Measurements from ENCODE around the gene METTL15.

Gene METTL15

DNA sequence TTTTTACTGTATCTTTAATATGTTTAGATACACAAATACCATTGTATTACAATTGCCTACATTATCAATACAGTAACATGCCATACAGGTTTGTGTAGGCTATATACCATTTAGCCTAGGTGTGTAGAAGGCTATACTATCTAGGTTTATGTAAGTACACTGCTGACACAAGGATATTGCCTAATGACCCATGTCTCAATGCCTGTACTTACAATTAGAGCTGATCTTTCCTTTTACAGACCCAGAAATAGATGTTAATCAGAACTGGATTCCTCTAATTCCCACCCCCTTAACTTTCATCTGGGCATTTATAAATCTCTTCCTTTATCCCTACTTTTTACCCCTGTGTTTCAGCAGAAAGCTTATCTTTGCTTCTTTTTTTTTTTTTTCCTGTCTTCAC lies 229.5 kb downstream of the METTL15 start:
- no peak for TF ChIP-seq TAF1 (IDR thresholded peaks at IDR 0.05; ENCODE audit: borderline replicate concordance, insufficient read depth, low read length)
- TF ChIP-seq, protein P1, sequence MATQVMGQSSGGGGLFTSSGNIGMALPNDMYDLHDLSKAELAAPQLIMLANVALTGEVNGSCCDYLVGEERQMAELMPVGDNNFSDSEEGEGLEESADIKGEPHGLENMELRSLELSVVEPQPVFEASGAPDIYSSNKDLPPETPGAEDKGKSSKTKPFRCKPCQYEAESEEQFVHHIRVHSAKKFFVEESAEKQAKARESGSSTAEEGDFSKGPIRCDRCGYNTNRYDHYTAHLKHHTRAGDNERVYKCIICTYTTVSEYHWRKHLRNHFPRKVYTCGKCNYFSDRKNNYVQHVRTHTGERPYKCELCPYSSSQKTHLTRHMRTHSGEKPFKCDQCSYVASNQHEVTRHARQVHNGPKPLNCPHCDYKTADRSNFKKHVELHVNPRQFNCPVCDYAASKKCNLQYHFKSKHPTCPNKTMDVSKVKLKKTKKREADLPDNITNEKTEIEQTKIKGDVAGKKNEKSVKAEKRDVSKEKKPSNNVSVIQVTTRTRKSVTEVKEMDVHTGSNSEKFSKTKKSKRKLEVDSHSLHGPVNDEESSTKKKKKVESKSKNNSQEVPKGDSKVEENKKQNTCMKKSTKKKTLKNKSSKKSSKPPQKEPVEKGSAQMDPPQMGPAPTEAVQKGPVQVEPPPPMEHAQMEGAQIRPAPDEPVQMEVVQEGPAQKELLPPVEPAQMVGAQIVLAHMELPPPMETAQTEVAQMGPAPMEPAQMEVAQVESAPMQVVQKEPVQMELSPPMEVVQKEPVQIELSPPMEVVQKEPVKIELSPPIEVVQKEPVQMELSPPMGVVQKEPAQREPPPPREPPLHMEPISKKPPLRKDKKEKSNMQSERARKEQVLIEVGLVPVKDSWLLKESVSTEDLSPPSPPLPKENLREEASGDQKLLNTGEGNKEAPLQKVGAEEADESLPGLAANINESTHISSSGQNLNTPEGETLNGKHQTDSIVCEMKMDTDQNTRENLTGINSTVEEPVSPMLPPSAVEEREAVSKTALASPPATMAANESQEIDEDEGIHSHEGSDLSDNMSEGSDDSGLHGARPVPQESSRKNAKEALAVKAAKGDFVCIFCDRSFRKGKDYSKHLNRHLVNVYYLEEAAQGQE (IDR thresholded peaks at IDR 0.05; ENCODE audit: insufficient read depth in 1 of 2, low read depth in 2 of 2, low read length in 2 of 2) = no peak
- TF ChIP-seq FOXP2 (optimal IDR thresholded peaks at IDR 0.05; ENCODE audit: borderline replicate concordance, extremely low read depth, extremely low read length, insufficient read depth) = no peak
- no peak for TF ChIP-seq POLR2AphosphoS5 (IDR thresholded peaks at IDR 0.05; ENCODE audit: low read depth, low read length)
- no peak for TF ChIP-seq SIN3A (IDR thresholded peaks at IDR 0.05; ENCODE audit: borderline replicate concordance, insufficient read depth, low read length)

DNA sequence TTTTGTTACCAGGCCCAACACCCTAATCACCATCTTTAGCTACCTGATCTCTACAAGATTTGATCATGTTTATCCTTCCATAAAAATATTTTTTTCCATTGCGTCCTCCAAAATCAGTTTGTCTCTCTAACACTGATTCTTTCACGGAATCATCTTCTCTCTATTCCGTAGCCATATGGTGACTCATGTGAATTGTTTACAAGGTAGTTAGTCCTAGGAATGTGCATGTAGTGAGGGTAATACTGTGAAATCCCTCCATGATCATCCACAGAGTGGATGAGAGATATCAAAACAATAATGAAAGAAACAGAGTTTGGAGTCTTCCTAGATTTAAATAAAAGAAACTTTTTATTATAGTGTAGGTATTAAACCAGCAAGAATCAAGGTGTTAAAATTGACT lies 230.2 kb downstream of the METTL15 start:
- no peak for TF ChIP-seq SIN3A (IDR thresholded peaks at IDR 0.05; ENCODE audit: borderline replicate concordance, insufficient read depth, low read length)
- no peak for TF ChIP-seq FOXP2 (optimal IDR thresholded peaks at IDR 0.05; ENCODE audit: borderline replicate concordance, extremely low read depth, extremely low read length, insufficient read depth)
- TF ChIP-seq, protein P1 (IDR thresholded peaks at IDR 0.05; ENCODE audit: insufficient read depth in 1 of 2, low read depth in 2 of 2, low read length in 2 of 2) = no peak
- no peak for TF ChIP-seq POLR2AphosphoS5 (IDR thresholded peaks at IDR 0.05; ENCODE audit: low read depth, low read length)
- no peak for TF ChIP-seq TAF1 (IDR thresholded peaks at IDR 0.05; ENCODE audit: borderline replicate concordance, insufficient read depth, low read length)

DNA sequence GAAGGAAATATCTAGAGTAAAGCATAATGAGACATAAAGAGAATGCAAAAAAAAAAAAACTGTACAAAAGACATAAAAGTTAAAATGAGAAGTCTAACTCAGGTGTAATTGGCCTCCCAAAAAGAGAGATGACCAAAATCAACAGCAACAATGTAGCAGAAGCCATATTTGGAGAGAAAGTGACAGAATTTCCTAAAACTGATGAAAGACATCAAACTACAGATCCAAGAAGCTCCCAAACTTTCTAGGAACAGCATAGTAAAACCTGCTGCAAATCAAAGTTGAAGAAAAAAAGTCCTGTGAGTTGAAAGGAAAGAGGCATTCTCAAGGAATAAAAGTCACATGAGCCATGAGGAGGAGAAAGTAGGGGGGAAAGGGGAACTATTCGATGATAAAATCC lies 231.3 kb downstream of the METTL15 start:
- TF ChIP-seq FOXP2 (optimal IDR thresholded peaks at IDR 0.05; ENCODE audit: borderline replicate concordance, extremely low read depth, extremely low read length, insufficient read depth) (no peak), TAF1 (IDR thresholded peaks at IDR 0.05; ENCODE audit: borderline replicate concordance, insufficient read depth, low read length) (no peak), POLR2AphosphoS5 (IDR thresholded peaks at IDR 0.05; ENCODE audit: low read depth, low read length) (no peak), SIN3A (IDR thresholded peaks at IDR 0.05; ENCODE audit: borderline replicate concordance, insufficient read depth, low read length) (no peak)
- TF ChIP-seq, protein P1 (IDR thresholded peaks at IDR 0.05; ENCODE audit: insufficient read depth in 1 of 2, low read depth in 2 of 2, low read length in 2 of 2) = no peak

DNA sequence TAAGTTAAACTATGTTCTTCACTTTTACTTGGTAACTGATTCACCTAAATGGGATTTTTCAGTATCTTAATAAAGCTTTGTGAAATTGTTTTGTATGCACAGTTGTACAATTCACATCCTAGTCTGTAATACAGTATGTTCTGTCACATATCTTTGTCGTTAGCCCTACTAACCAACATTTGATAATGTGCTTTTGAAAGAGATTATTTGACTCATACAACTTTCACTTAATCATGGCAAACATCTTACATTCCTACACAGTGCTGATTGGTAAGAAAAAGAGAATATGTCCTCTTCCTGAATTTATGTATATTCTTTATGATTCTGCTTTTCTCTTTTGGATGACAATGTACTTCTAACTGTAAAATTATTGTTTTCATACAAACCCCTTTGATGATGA lies 234.5 kb downstream of the METTL15 start:
- no peak for TF ChIP-seq SIN3A (IDR thresholded peaks at IDR 0.05; ENCODE audit: borderline replicate concordance, insufficient read depth, low read length)
- no peak for TF ChIP-seq POLR2AphosphoS5 (IDR thresholded peaks at IDR 0.05; ENCODE audit: low read depth, low read length)
- no peak for TF ChIP-seq FOXP2 (optimal IDR thresholded peaks at IDR 0.05; ENCODE audit: borderline replicate concordance, extremely low read depth, extremely low read length, insufficient read depth)

DNA sequence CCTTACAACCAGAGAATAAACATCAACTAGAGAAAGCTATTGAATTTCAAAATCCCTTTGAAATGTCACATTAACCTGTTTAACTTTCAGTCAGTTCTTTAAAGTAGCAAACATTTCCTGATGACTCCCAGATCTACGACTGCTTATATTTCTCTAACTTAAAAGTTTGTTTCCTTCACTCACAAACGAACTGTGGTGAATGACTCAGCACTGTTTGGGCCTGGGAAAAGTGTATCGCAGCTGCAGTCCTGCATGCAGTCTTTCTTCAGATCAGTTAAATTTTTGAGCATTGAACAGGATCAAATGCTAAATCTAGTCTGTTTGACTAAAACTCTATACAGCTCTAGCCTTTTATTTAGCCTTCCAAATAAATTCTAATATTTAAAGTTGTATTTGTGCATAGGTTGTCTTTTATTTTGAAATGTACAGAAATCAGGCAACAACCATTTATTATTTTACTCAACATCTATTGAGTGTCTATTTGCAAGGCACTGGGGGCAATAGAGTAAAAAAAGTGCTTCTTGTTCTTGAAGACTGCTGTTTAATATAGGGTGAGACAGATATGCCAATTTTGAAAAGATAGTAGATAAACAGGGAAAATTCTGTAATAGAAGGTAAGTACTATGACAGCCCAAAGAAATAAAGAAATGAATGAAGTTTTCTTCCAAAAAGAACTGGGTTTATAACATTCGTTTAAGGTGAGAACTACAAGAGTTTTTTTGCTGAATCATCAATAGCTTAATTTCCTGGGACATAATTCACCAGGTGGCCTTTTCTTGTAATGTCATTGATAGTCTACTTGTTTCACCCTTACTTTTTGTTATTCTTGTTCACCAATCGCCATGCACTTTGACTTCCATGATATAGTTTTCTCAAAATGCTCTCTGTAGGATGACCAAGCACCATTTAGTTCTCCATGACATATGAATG lies 235.4 kb downstream of the METTL15 start:
- TF ChIP-seq, protein P1 (IDR thresholded peaks at IDR 0.05; ENCODE audit: insufficient read depth in 1 of 2, low read depth in 2 of 2, low read length in 2 of 2) = no peak
- TF ChIP-seq POLR2AphosphoS5 (IDR thresholded peaks at IDR 0.05; ENCODE audit: low read depth, low read length) (no peak), SIN3A (IDR thresholded peaks at IDR 0.05; ENCODE audit: borderline replicate concordance, insufficient read depth, low read length) (no peak), TAF1 (IDR thresholded peaks at IDR 0.05; ENCODE audit: borderline replicate concordance, insufficient read depth, low read length) (no peak), FOXP2 (optimal IDR thresholded peaks at IDR 0.05; ENCODE audit: borderline replicate concordance, extremely low read depth, extremely low read length, insufficient read depth) (no peak)
